SU-DHL-6 (cell line): ENCODE results near the gene ARHGEF16.

ENCODE experiments used
- EZH2phosphoT487 ChIP-seq: fragments of 200-600 bp; sonication (generic), shearing (Covaris generic); conservative IDR thresholded peaks from 2 replicates; pipeline ENCODE4 v1.6.1; 2018; ENCODE audit warnings: mild to moderate bottlenecking, antibody characterized with exemption, low read length, moderate library complexity, mixed read lengths
- TF ChIP-seq, protein P1 (sequence below): fragments of 200-600 bp; sonication (generic); IDR thresholded peaks from one replicate; pipeline ENCODE4 v1.5.1; 2017; ENCODE audit warnings: antibody characterized with exemption, mild to moderate bottlenecking, low read length, moderate library complexity; ENCODE audit not compliant: insufficient read depth, poor library complexity, severe bottlenecking

- TF ChIP-seq, protein P1, sequence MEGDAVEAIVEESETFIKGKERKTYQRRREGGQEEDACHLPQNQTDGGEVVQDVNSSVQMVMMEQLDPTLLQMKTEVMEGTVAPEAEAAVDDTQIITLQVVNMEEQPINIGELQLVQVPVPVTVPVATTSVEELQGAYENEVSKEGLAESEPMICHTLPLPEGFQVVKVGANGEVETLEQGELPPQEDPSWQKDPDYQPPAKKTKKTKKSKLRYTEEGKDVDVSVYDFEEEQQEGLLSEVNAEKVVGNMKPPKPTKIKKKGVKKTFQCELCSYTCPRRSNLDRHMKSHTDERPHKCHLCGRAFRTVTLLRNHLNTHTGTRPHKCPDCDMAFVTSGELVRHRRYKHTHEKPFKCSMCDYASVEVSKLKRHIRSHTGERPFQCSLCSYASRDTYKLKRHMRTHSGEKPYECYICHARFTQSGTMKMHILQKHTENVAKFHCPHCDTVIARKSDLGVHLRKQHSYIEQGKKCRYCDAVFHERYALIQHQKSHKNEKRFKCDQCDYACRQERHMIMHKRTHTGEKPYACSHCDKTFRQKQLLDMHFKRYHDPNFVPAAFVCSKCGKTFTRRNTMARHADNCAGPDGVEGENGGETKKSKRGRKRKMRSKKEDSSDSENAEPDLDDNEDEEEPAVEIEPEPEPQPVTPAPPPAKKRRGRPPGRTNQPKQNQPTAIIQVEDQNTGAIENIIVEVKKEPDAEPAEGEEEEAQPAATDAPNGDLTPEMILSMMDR, result no peak
- no peak for TF ChIP-seq EZH2phosphoT487
These were observed 4.1 kb upstream of the ARHGEF16 start for GRCh38 chr1:3450202-3450863.
